Caki2 (cell line): Measurements from ENCODE around the gene TLL2. TPM values are rescaled to one million over a fixed set of nuclear protein-coding genes. Genes with fewer than 3 reads are reported as not detected.

Experiments
- DNase-seq: peaks from one replicate; pipeline ENCODE4 v3.0.0-alpha.2; 2015; ENCODE audit warnings: low read depth
- in situ Hi-C: cut with HindIII; loops from 2 replicates; pipeline ENCODE4 v1.10.0; 2016; ENCODE audit warnings: low sequenced_read_pairs, low pct_unique_long_range_greater_than_20kb, mixed read lengths
- total RNA-seq: library from RNA; depleted of rRNA; stranded (reverse); fragments of >200 nt; shearing (Covaris generic); gene quantifications from 2 replicates; pipeline ENCODE4 v1.2.3, GENCODE V29; 2014; ENCODE audit warnings: low replicate concordance

Gene TLL2
- total RNA-seq, 1 experiment from 2014 or later: 3.8 TPM

- DNase-seq: no peak
- in situ Hi-C loops: no loop called here
Observed at GRCh38 chr10:96413151-96413787, 100.5 kb downstream of the TLL2 start.

GRCh38 chr10:96411716-96412320, 101.9 kb downstream of the TLL2 start:
- no peak for DNase-seq
- in situ Hi-C loops: no loop called here

- no peak for DNase-seq
- in situ Hi-C loops: no loop called here
Observed at GRCh38 chr10:96410296-96410695, 103.4 kb downstream of the TLL2 start.

DNA sequence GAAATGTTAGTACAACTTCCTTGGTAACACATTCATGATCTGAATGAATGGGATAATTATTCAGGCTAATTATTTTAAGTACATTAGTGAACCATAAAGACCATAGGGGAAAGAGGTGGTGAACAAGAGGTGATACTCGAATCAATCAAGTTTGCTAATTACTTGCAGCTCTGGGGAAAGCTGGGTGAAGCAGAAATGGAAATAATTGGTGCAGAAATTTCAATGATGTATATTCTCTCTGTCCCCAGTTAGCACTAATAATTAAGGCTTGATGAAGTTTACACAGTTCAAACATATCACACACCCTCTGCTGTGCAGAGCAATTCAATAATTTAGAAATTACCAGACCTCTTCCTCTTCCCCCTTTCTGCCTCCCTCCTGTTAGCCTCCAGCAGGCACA, 105.5 kb downstream of the TLL2 start:
- DNase-seq: no peak
- in situ Hi-C loops: no loop called here

- no peak for DNase-seq
- in situ Hi-C loops: no loop called here
Observed at GRCh38 chr10:96407560-96408069, 106.1 kb downstream of the TLL2 start.

GRCh38 chr10:96406091-96406490, 107.6 kb downstream of the TLL2 start:
- in situ Hi-C loops: no loop called here
- no peak for DNase-seq

- DNase-seq: no peak
- in situ Hi-C loops: no loop called here
Observed at GRCh38 chr10:96402417-96403305, 111.1 kb downstream of the TLL2 start.

GRCh38 chr10:96401036-96401435, 112.7 kb downstream of the TLL2 start:
- in situ Hi-C loops: no loop called here

DNA sequence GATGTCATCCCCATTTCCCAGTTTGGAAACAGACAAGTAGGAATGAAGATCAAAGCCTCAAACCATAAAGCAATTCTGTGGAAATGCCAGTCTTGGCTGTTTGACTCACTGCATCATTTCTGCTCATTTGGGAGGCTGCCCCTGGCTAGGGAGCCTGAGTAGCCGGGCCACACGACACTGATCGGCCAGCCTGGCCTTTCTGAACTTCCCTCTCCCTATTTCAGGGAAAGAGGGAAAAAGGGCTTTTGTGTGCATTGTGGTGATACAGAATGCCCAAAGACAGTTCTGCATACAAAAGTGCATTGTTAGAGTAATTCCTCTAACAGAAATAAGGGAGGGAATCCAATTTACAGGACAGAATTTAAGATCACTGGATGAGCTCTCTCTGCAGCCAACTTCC, 113.3 kb downstream of the TLL2 start:
- DNase-seq: no peak
- in situ Hi-C loops: no loop called here

More at GRCh38 chr10:96401036-96401435, 112.7 kb downstream of the TLL2 start:
- DNase-seq: no peak

- in situ Hi-C loops: loop anchor here (25.0 kb wide), 1 partner anchor 89 kb away; no protein-coding TSS in a partner anchor
- DNase-seq: no peak
Observed at GRCh38 chr10:96397902-96398301, 115.8 kb downstream of the TLL2 start.

DNA sequence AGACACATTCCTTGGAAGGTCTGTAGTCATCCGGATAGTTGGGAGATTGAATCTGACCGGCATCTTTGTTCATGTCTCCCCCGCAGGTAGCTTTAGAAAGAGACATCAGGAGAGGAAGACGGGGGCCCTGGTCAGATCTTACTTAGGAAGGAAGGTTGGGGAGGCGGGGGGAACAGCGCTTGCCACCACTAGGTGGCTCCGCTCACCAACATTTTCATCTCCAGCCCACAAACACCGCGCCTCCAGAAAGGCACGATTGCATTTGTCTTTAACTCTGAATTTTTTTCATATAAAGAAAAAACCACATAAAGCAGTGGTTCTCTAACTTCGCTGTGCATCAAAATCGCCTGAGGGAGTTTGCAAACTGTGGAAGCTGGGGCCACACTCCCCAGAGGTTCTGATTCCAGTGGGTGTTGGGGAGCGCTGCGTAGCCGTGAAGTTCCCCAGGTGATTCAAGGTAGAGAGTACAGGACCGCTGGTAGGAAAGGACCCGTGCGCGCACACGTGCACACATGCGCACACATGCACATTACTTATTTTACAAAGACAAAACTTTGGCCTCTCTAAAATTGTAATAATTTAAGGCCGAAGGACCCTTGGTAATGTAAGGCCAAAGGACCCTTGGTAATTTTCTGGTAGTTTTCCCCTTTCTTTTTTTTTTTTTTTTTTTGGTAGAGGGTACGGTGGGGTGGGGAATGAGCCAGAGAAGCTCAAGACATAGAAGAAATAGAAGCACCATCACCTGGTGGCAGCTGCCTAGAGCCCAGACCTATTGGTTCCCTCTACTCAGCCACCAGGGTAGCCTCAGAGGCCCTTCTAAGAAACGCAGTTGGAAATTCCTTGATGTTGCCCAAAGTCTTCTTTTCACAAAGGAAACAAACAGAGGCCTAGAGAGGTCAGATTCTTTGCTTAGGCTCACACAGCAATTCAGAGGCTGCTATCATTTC, 117.5 kb downstream of the TLL2 start:
- in situ Hi-C loops: loop anchor here (25.0 kb wide), 1 partner anchor 91 kb away; no protein-coding TSS in a partner anchor
- DNase-seq: peak; percentile 49

DNA sequence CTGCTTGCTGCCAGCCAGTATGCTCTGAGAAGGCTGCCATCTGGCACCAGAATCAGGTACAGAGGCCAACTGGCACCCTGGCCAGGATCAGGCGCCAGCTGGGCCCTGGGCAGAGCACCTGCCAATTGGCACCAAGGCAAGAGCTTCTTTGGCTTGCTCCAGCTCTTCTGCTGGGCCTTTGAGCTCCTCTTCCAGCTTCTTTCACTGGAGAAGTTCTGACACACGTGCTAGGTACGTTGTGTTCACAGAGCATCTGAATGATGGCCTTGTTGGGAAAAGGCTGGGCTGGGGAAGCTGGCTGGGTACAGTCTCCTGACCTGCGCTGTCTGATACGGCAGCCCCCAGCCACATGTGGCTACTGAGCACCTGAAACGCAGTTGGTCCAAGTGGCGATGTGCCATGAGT, 123.3 kb downstream of the TLL2 start:
- DNase-seq: no peak
- in situ Hi-C loops: loop anchor here (25.0 kb wide), 1 partner anchor 97 kb away; no protein-coding TSS in a partner anchor

- no peak for DNase-seq
- in situ Hi-C loops: loop anchor here (25.0 kb wide), 1 partner anchor 98 kb away; no protein-coding TSS in a partner anchor
Observed at GRCh38 chr10:96389785-96390184, 123.9 kb downstream of the TLL2 start.

DNA sequence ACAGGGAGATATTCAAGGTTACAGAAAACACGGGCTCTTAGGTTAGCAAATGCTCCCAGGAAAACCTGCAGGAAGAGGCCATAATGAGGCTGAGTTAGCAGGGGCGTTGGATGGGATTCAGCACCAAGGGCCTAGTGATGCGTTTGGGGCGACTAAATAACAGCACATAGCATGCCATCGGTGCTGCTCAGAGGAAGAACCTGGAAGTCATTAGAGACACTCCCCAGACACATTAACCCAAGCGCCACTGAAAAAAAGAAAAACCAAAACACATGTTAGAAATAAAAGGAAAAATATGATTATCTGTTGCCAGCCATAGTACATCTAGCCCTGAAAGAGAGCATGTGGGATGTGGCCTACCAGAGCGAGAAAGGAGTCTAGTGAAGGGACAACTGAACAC, 126.1 kb downstream of the TLL2 start:
- in situ Hi-C loops: loop anchor here (25.0 kb wide), 1 partner anchor 100 kb away; no protein-coding TSS in a partner anchor
- DNase-seq: no peak

GRCh38 chr10:96387161-96387560, 126.6 kb downstream of the TLL2 start:
- no peak for DNase-seq
- in situ Hi-C loops: loop anchor here (25.0 kb wide), 1 partner anchor 100 kb away; no protein-coding TSS in a partner anchor

DNA sequence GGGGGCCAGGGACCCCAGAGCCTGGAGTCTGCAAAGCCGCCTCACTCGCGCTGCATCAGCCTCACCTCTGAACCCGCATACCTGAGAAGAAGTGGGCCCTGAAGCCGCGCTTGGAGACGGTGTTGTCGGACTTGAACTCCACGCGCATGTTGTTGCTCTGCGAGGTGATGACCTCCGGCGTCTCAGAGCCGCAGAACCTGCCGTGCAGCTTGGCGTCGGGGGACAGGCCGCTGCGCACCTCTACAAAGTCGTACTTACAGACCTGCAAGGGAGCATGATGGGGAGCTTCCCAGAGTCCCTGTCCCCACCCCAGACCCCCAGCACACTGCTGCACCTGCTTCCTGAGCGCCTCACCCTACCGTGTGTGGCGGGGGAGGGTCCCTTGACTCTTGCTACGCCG, 129.2 kb downstream of the TLL2 start:
- in situ Hi-C loops: loop anchor here (25.0 kb wide), 1 partner anchor 103 kb away; no protein-coding TSS in a partner anchor

DNA sequence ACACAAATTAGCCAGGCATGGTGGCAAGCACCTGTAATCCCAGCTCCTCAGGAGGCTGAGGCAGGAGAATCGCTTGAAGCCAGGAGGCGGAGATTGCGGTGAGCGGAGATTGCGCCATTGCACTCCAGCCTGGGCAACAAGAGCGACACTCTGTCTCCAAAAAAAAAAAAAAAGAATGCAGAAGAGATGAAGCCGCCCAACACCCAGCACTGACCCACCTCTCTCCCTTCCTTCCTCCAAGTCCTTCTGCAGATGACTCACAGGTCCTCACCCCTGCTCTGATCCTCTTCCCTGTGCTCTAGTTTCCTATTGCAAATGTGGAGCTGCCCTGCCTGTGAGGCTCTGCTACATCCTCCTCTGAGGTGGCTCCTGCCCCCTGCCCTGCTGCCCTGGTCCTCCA, 132.9 kb downstream of the TLL2 start:
- in situ Hi-C loops: loop anchor here (25.0 kb wide), 1 partner anchor 106 kb away; no protein-coding TSS in a partner anchor
- DNase-seq: no peak

More for the DNA sequence above, 129.2 kb downstream of the TLL2 start:
- DNase-seq: no peak
